Measurements from ENCODE around the gene LHX6. TPM values are rescaled to one million over a fixed set of nuclear protein-coding genes. Genes with fewer than 3 reads are reported as not detected.

Gene LHX6
- total and polyA plus RNA-seq, 2 of the 8 experiments (the other 6 are each of a cell fraction or from before 2014, with no cell fraction given) = 0.92 to 1.2 TPM

- ChIA-PET POLR2A (ENCODE audit: partially characterized antibody) (interaction anchor here (1.6 kb wide), 1 partner anchor 25 kb away, joined by 5 read pairs; no protein-coding TSS in a partner anchor), CTCF (ENCODE audit: partially characterized antibody) (interaction anchor here (0.9 to 2.9 kb wide), 6 partner anchors 9 to 265 kb away, joined by 3 to 7 read pairs (median 4); partner anchors contain the start of gene NDUFA8)
- Histone ChIP-seq H4K8ac (ENCODE audit: extremely low read depth, insufficient read depth, low read length) (no peak overlapping the region; the same call in 1 of the 2 replicates), H3K14ac (ENCODE audit: insufficient read length) (no peak overlapping the region), H4K91ac (replicated peaks; ENCODE audit: insufficient read length, low read length) (no peak overlapping the region), H3K4ac (replicated peaks; ENCODE audit: insufficient read length, low read depth, low read length) (no peak overlapping the region), H3K36me3 (ENCODE audit: control insufficient read depth in 2 of 4, insufficient read depth in 4 of 4, low read length in 3 of 4) (no peaks in the 10 kb centered on the region), H4K20me1 (replicated peaks in 1 of 2; ENCODE audit: control insufficient read depth in 1 of 2, insufficient read depth in 2 of 2, low read length in 2 of 2) (no peaks in the 10 kb centered on the region), H3K27me3 (replicated peaks in 1 of 4; ENCODE audit: control insufficient read depth in 3 of 4, extremely low read depth in 1 of 4, insufficient read depth in 3 of 4, low read length in 3 of 4) (no peaks in the 10 kb centered on the region; a peak in 2 of 7 replicates), H3K4me2 (ENCODE audit: insufficient read depth in 1 of 2, low read depth in 2 of 2, low read length in 2 of 2) (no peak overlapping the region), H2BK120ac (replicated peaks; ENCODE audit: low read depth, low read length) (no peak overlapping the region), H3K23ac (ENCODE audit: insufficient read length) (no peak overlapping the region), H3K9ac (replicated peaks in 1 of 4; ENCODE audit: extremely low read depth in 1 of 4, low read depth in 3 of 4, low read length in 3 of 4) (no peak overlapping the region), H3K4me3 (ENCODE audit: extremely low read depth in 1 of 4, insufficient read depth in 2 of 4, low read depth in 3 of 4, low read length in 4 of 4) (no peak overlapping the region), H4K5ac (ENCODE audit: insufficient read length, low read depth, low read length) (no peak overlapping the region), H2AFZ (ENCODE audit: low read length) (no peak overlapping the region), H3K27ac (ENCODE audit: low read depth, low read length) (no peak overlapping the region), H2BK15ac (ENCODE audit: low read length) (no peak overlapping the region), H3K56ac (replicated peaks; ENCODE audit: insufficient read length, low read depth, low read length) (no peak overlapping the region), H3K23me2 (ENCODE audit: low read depth, low read length) (no peaks in the 10 kb centered on the region), H2BK20ac (ENCODE audit: low read length) (no peak overlapping the region), H3K79me2 (ENCODE audit: control insufficient read depth in 1 of 2, insufficient read depth in 2 of 2, low read length in 2 of 2) (no peaks in the 10 kb centered on the region), H2BK5ac (ENCODE audit: low read depth, low read length) (no peak overlapping the region), H2BK12ac (ENCODE audit: low read depth, low read length) (no peak overlapping the region), H3K79me1 (ENCODE audit: low read depth, low read length) (no peaks in the 10 kb centered on the region), H3K9me3 (ENCODE audit: insufficient read depth in 2 of 2, low read depth in 1 of 2, low read length in 1 of 2) (no peaks in the 10 kb centered on the region), H2AK5ac (ENCODE audit: low read depth, low read length) (no peak overlapping the region), H3K18ac (ENCODE audit: extremely low read depth, low read length) (no peak overlapping the region), H3K4me1 (replicated peaks in 1 of 4; ENCODE audit: control insufficient read depth in 3 of 4, insufficient read depth in 4 of 4, low read length in 3 of 4) (peaks cover 0 to 14% (median 4%) of the 10 kb centered on the region in 4 experiments; a peak in 6 of 7 replicates)
- DNase-seq (ENCODE audit: low read depth in 1 of 2, low spot score in 2 of 2) (no peak), FAIRE-seq (no peak)
- WGBS, 2 experiments (ENCODE audit: extremely low coverage in 1 of 2, insufficient coverage in 1 of 2, insufficient read length in 1 of 2, insufficient replicate concordance in 2 of 2, low coverage in 1 of 2, low lambda C conversion rate in 2 of 2, missing lambda C conversion rate in 1 of 2) = 91% methylated on average over 7 of the region's 7 CpGs; no CpG with 5 or more reads in 1 of the 2 experiments
- TF ChIP-seq SP2 (IDR thresholded peaks at IDR 0.05; ENCODE audit: low read length) = no peak
- TF ChIP-seq POLR2AphosphoS5 (IDR thresholded peaks at IDR 0.05; ENCODE audit: low read depth, low read length) = no peak
- no peak for TF ChIP-seq JUN (IDR thresholded peaks at IDR 0.05; ENCODE audit: low read depth, low read length)
- TF ChIP-seq, protein P1, sequence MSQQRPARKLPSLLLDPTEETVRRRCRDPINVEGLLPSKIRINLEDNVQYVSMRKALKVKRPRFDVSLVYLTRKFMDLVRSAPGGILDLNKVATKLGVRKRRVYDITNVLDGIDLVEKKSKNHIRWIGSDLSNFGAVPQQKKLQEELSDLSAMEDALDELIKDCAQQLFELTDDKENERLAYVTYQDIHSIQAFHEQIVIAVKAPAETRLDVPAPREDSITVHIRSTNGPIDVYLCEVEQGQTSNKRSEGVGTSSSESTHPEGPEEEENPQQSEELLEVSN (IDR thresholded peaks at IDR 0.05) = no peak
- no peak for TF ChIP-seq YY1 (IDR thresholded peaks at IDR 0.05; ENCODE audit: low read depth, low read length)
- TF ChIP-seq TCF12 (IDR thresholded peaks at IDR 0.05; ENCODE audit: low read depth, low read length) = no peak
- no peak for TF ChIP-seq TAF1 (IDR thresholded peaks at IDR 0.05; ENCODE audit: low read depth, low read length)
- TF ChIP-seq, protein P2, sequence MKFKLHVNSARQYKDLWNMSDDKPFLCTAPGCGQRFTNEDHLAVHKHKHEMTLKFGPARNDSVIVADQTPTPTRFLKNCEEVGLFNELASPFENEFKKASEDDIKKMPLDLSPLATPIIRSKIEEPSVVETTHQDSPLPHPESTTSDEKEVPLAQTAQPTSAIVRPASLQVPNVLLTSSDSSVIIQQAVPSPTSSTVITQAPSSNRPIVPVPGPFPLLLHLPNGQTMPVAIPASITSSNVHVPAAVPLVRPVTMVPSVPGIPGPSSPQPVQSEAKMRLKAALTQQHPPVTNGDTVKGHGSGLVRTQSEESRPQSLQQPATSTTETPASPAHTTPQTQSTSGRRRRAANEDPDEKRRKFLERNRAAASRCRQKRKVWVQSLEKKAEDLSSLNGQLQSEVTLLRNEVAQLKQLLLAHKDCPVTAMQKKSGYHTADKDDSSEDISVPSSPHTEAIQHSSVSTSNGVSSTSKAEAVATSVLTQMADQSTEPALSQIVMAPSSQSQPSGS (IDR thresholded peaks at IDR 0.05; ENCODE audit: low read length) = no peak
- TF ChIP-seq BACH1 (IDR thresholded peaks at IDR 0.05; ENCODE audit: low read length) = no peak
- no peak for TF ChIP-seq GTF2F1 (IDR thresholded peaks at IDR 0.05; ENCODE audit: borderline replicate concordance, low read depth, low read length)
- TF ChIP-seq, protein P3, sequence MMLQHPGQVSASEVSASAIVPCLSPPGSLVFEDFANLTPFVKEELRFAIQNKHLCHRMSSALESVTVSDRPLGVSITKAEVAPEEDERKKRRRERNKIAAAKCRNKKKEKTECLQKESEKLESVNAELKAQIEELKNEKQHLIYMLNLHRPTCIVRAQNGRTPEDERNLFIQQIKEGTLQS (IDR thresholded peaks at IDR 0.05; ENCODE audit: insufficient read depth, low read depth, low read length) = no peak
Observed at GRCh38 chr9:122200960-122201595, 27.7 kb downstream of the LHX6 start.
